GM13976 (cell line): Measurements from ENCODE around the gene PPP4R3A.
"Not testable (repeated sequence)": the region's sequence is repeated elsewhere in the genome, so short reads cannot be mapped to it uniquely, and the experiment has no call there.

Experiments used
- DNase-seq: peaks from one replicate; pipeline ENCODE4 v3.0.0; 2012; ENCODE audit warnings: low spot score
- CTCF ChIP-seq: IDR thresholded peaks from 2 replicates; pipeline ENCODE4 v1.5.1; 2012; ENCODE audit warnings: borderline replicate concordance, mild to moderate bottlenecking; ENCODE audit not compliant: insufficient read depth; ENCODE audit errors: extremely low read depth, missing control alignments, control extremely low read depth
- in situ Hi-C: fragments of 300-500 bp; cut with MboI; formaldehyde crosslinking; loops from one replicate; pipeline ENCODE4 v1.12.0; 2022; ENCODE audit warnings: low sequenced_read_pairs, mixed read lengths, inconsistent platforms; ENCODE audit not compliant: unreplicated experiment

PPP4R3A gene

GRCh38 chr14:91410771-91411536 lies 99.2 kb downstream of the PPP4R3A start:
- TF ChIP-seq CTCF = no peak
- in situ Hi-C loops = loop anchor here (25.0 kb wide), 1 partner anchor 224 kb away; no protein-coding TSS in a partner anchor
- no peak for DNase-seq

- in situ Hi-C loops = loop anchor here (10.0 to 25.0 kb wide), 2 partner anchors 55 to 223 kb away; no protein-coding TSS in a partner anchor
- no peak for DNase-seq
- TF ChIP-seq CTCF = no peak
Measured at GRCh38 chr14:91409928-91410718, 100.0 kb downstream of the PPP4R3A start.

- in situ Hi-C loops = loop anchor here (10.0 to 25.0 kb wide), 2 partner anchors 54 to 222 kb away; no protein-coding TSS in a partner anchor
- DNase-seq = not testable (repeated sequence)
Measured at GRCh38 chr14:91409240-91409639, 100.9 kb downstream of the PPP4R3A start.
